ENCODE data around the gene STK32B. TPM values are rescaled to one million over a fixed set of nuclear protein-coding genes. Genes with fewer than 3 reads are reported as not detected.
A peak's percentile ranks its signal among the peaks of the same experiment; 100 is the strongest.
"Not testable (repeated sequence)": the region's sequence is repeated elsewhere in the genome, so short reads cannot be mapped to it uniquely, and the experiment has no call there.

STK32B gene
- total RNA-seq (ENCODE audit: low replicate concordance) = 4.0 and 5.3 TPM in 2 replicates

GRCh38 chr4:5051278-5052203 lies at the start of gene STK32B:
STK32B (plus strand) TSS chr4:5051480.
- TF ChIP-seq CTCF (IDR thresholded peaks at IDR 0.05; ENCODE audit: insufficient read depth, low read length) = peak; percentile 9
- peak; percentile 64 for DNase-seq (ENCODE audit: low read depth)
- peak within 1 kb of the TSS; percentile 69 for H3K4me3 ChIP-seq (ENCODE audit: low read depth, low read length)

- DNase-seq (ENCODE audit: low read depth); H3K4me3 ChIP-seq (ENCODE audit: low read depth, low read length): not testable (repeated sequence)
Observed at GRCh38 chr4:5001641-5002040, 49.6 kb upstream of the STK32B start.

- no peak for DNase-seq (ENCODE audit: low read depth)
- H3K4me3 ChIP-seq (ENCODE audit: low read depth, low read length) = no peak overlapping the region
- no peak for TF ChIP-seq CTCF (IDR thresholded peaks at IDR 0.05; ENCODE audit: insufficient read depth, low read length)
Observed at GRCh38 chr4:5003372-5003857, 47.9 kb upstream of the STK32B start.

GRCh38 chr4:5003918-5004317 lies 47.4 kb upstream of the STK32B start:
- no peak overlapping the region for H3K4me3 ChIP-seq (ENCODE audit: low read depth, low read length)
- no peak for DNase-seq (ENCODE audit: low read depth)
- no peak for TF ChIP-seq CTCF (IDR thresholded peaks at IDR 0.05; ENCODE audit: insufficient read depth, low read length)

GRCh38 chr4:5004496-5004895 lies 46.8 kb upstream of the STK32B start:
- TF ChIP-seq CTCF (IDR thresholded peaks at IDR 0.05; ENCODE audit: insufficient read depth, low read length) = no peak
- DNase-seq (ENCODE audit: low read depth) = no peak
- no peak overlapping the region for H3K4me3 ChIP-seq (ENCODE audit: low read depth, low read length)

GRCh38 chr4:5006932-5007331 lies 44.3 kb upstream of the STK32B start:
- H3K4me3 ChIP-seq (ENCODE audit: low read depth, low read length); DNase-seq (ENCODE audit: low read depth): not testable (repeated sequence)

- no peak for TF ChIP-seq CTCF (IDR thresholded peaks at IDR 0.05; ENCODE audit: insufficient read depth, low read length)
- H3K4me3 ChIP-seq (ENCODE audit: low read depth, low read length) = no peak overlapping the region
- DNase-seq (ENCODE audit: low read depth) = no peak
Observed at GRCh38 chr4:5009796-5010195, 41.5 kb upstream of the STK32B start.

GRCh38 chr4:5010984-5011383 lies 40.3 kb upstream of the STK32B start:
- no peak for DNase-seq (ENCODE audit: low read depth)
- no peak for TF ChIP-seq CTCF (IDR thresholded peaks at IDR 0.05; ENCODE audit: insufficient read depth, low read length)
- no peak overlapping the region for H3K4me3 ChIP-seq (ENCODE audit: low read depth, low read length)

Measured in fibroblast of the aortic adventitia (primary cell).